HG03565 (cell line): ENCODE measurements around the gene GABRP.

Experiments
- ATAC-seq: cut with Tn5 transposase; IDR thresholded peaks from one replicate; pipeline ENCODE4 v1.9.1; 2021; ENCODE audit warnings: mild to moderate bottlenecking, moderate library complexity; ENCODE audit not compliant: unreplicated experiment

GABRP gene, protein sequence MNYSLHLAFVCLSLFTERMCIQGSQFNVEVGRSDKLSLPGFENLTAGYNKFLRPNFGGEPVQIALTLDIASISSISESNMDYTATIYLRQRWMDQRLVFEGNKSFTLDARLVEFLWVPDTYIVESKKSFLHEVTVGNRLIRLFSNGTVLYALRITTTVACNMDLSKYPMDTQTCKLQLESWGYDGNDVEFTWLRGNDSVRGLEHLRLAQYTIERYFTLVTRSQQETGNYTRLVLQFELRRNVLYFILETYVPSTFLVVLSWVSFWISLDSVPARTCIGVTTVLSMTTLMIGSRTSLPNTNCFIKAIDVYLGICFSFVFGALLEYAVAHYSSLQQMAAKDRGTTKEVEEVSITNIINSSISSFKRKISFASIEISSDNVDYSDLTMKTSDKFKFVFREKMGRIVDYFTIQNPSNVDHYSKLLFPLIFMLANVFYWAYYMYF

DNA sequence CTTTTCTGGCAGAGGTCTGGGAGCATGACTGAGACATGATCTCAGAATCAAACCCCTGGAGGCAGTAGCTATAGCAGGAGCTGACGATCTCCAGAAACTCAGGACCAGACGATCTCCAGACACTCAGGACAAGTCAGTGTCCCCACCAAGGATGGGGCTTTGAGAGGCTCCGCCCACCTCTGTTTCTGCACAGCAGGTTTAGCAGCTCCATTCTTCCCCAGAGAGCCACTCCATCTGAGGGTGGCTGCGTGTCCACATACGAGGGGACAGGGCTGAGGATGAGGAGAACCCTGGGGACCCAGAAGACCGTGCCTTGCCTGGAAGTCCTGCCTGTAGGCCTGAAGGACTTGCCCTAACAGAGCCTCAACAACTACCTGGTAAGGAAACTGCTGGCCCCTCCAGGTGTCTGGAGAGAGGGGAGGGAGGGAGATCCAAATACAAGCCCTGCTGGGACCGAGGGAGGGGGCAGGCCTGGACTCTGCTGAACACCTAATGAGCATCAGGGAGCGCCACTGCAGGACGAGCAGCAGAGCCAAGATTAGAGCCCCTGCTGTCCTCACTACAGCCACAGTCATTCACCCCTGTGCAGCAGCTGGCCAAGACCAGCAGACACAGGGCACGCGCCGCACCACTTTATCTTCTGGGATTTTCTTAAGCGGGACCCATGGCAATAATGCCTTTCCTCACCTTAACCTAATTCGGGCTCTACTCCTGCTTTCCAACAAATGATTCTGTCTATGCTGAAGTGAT is at the start of gene GABRP:
Gene GABRP, plus strand, starts transcription at position 228 of the 750 bp plus-strand sequence. CDS start 4,891 bp downstream, outside the sequence.
- ATAC-seq, result no peak

DNA sequence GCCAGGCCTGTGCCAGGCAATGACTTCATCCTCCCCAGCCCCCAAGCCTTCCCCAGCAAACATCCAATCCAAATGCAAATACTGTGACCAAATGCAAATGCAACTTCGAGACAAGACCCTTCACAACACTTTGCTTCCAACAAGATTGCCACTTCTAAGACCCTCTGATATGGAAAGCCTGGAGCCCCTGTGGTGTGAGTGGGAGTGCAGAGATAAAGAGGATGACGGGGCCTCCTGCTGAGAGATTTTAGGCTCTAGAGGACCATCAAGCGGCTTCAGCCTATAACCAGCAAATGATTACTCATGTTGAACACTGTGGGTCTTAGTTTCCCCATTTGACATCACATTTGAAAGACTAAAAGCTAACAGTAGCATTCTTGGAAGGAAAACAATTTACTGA is 46.6 kb upstream of the GABRP start:
- no peak for ATAC-seq

DNA sequence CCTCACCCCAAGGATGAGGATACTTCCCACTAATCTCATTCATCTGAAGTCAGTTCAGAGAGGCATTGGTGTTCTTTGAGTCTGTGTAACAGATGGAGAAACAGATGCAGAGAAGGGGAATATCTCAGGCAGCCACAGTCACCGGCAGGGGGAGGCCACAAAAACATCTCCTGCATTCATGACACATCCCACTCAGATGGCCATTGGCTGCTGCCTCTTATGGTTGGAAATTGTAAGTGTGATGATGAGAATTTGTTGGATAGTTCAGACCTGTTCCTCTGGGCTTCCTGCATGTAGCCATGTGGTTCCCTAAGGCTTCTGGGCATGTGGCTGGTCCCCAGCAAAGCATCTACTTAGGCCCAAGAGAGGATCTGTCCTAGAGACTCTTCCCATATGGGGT is 45.9 kb upstream of the GABRP start:
- ATAC-seq, result no peak

DNA sequence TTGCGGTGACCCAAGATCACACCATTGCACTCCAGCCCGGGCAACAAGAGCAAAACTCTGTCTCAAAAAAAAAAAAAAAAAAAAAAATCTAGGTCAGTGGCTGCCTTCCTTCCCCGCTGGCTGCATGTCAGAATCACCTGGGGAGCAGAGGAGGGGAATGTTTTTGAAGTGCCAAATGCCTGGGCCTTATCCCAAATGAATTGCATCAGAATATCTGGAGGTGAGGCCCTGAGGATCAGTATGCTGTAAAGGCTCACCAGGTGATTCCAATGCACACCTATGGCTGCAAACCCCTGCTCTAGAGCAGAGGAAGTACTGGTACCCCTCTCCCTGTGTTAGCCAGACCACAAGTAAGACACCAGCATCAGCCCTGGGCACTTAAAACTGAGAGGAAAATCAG is 44.7 kb upstream of the GABRP start:
- ATAC-seq, result no peak

DNA sequence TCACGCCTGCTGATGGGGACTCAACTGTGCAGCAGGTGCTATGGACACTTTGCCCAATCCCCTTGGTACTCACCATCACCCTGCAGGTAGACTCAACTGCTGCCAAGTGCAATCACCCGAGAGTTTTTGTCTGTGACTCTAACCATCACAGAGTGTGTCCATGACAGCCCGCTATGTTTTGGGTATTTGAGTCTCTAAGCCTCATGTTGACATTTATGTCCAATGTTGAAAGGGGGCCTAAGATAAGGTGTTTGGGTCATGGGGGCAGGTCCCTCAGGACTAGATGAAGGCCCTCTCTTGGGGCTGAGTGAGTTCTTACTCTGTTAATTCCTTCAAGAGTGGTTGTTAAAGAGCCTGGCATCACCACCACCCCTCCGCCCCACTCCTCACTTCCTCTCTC is 44.1 kb upstream of the GABRP start:
- no peak for ATAC-seq

DNA sequence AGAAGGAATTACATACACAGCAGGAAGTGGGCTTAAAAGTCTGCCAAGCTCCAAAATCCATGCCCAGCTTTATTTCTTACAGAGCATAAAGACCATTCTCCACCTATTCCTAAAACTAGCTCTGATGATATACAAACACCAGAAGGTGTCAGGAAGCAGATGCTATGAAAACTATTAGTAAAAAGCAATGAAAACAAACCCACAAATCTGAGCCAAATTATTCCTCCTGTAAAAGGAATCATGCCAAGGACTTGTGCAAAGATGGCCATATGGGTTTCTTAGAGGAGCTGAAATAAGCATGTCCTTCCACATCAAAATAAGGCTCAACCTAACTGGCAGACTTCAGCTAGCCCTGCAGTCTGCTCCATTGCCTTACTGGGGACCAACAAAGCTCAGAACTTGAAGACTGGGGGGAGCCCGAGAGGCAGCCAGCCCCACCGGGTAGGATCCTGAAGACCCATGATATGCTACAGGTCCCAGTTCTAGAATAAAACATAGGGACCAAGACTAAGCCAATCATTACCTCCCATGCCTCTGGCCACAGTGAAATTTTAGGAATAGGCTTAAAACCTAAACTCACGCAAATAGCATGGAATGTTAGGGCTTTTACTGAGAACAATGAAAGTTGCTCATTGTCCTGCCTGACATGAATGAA is 42.8 kb upstream of the GABRP start:
- no peak for ATAC-seq

DNA sequence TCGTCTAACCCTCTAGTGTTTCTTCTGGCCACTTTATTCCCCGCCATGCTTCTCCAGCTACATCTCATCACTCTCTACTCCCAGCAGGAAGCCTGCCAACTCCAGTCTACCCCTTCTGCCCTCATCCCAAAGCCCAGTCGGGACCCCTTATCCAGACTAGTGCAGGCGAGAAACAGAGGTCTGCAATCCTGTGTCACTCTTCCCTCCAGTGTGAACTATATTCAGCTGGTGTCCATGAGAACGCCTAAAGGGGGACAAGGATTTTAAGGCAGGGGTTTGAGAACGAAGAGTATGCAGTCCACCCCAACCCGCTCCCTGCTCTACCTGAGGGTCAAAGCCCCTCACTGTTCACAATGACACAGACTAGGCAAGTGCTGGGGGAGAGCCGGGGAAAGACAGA is 41.7 kb upstream of the GABRP start:
- ATAC-seq, result no peak

DNA sequence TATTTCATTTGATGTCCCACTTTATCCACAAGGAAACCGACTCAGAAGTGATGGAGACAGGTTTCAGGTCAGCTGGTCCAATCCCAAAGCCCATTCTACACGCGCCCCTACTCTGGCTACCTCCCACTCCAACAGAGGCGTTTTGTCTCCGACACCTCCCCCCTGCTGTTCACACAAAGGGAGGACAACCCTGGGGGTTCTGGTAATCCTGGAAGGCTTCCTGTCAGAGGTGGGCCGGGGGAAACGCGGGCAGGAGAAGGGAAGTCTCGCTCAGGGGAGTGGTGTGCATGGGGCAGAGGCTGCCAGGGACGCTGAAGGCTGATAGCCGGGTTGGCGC is 39.7 kb upstream of the GABRP start:
- ATAC-seq, result no peak

DNA sequence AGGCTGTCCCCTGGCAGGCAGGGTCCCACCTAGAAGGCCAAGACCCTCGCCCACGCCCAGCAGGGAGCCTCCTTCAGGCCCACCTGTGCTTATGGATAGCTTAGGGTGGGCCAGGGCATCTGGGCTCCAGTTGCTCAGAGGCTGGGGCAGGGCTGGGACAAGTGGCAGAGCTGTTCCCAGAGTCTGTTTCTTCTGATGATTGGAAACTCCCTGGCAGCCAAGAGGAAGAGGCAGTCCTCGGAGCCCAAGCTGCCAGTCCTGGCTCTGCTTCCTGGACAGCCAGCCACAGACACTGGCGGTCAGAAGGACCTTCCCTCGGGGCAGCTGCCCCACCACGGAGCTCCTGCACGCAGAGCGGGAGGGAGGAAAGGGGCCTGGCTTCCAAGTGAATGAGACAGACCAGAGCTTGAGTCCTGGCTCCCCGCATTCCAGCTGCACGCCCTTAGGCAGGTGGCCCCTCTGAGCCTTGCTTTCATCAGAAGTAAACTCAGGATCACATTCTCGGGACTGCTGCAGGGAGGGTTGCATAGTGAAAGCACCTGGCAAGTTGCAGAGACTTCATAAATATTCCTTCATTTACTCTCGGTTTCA is 37.9 kb upstream of the GABRP start:
- no peak for ATAC-seq

DNA sequence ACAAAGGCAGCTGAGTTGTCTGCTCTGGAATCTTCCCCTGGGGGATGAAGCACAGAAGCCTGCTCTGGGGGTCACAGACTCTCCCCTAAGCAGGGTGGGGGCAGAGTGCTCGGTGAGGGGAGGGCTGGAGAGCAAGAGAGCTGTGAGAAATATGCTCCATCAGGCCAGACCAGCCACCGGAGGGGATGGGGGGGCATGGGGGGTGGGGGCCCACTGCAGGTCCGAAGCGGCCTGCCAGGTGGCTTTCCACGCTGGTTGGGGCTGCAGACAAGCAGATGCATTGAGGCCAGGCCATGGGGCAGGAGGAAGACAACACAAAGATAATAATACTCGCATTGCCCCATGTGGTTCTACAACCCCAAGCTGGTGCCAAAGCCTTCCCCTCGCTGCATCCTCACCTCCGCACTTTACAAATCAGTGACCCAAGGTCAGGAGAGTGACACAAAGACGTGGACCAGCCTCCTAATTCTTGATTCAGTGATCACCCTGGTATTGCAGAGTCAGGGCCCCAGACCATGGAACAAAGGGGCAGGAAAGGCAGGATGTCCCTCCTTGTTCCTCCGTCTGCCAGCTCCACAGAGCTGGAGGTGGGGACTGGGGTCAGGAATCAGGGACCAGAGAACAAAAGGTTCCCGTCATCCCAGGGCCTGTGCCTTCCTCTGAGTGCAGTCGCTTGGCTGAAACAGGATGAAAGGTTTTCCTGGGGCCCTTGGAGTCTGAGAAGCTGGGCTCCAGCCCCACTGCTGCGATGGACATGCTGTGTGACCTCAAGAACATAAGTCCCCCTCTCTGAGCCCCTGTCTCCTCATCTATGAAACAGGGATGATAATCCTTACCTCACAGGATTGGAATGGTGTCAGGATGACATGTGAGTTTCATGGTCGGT is 37.2 kb upstream of the GABRP start:
- ATAC-seq, result no peak

DNA sequence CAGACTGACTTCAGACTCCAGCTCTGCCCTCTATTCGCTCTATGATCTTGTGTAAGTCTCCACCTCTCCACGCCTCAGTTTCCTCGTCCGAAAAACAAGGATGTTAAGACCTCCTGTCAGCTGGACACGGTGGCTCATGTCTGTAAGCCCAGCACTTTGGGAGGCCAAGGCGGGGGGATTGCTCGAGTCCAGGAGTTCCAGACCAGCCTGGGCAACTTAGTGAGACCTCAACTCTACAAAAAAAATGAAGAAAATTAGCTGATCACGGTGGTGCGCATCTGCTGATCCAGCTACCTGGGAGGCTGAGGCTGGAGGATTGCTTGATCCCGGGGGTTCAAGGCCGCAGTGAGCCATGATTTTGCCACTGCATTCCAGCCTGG is 36.6 kb upstream of the GABRP start:
- ATAC-seq, result no peak

DNA sequence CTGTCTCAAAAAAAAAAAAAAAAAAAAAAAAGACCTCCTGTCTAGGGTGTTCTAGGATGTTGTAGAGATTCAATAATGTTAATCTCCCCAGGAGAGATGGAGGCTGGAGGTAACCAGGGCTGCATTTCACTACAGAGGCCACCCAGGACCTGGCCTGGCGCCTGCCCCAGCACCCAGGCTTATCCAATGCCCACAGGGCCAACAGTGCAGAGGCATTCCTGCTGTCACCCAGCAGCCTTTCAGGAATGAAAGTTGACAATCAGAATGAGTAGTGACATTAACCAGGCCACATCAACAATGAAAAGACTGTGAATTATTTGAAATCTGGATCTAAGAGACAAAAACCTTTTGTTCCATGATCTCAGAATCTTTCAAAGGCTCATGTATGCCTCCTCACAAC is 36.2 kb upstream of the GABRP start:
- ATAC-seq, result no peak

DNA sequence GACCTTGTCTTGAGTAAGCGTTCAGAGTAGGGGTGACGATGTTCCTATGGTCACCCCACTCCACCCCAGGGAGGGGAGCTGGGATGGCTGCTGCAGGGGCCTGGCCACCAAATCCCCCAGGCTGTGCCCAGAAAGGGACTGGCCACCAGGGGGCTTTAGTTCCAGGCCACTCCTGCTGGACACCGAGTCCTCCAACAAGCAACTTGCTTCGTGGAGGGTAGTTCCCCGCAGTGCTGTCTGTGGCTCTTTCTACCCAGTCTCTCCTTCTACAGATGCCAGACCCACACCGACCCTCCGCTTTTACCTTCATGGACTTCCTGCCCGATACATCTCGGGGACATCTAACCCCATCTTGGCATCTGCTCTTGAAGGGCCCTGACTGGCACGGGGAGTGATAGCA is 35.7 kb upstream of the GABRP start:
- ATAC-seq, result no peak

DNA sequence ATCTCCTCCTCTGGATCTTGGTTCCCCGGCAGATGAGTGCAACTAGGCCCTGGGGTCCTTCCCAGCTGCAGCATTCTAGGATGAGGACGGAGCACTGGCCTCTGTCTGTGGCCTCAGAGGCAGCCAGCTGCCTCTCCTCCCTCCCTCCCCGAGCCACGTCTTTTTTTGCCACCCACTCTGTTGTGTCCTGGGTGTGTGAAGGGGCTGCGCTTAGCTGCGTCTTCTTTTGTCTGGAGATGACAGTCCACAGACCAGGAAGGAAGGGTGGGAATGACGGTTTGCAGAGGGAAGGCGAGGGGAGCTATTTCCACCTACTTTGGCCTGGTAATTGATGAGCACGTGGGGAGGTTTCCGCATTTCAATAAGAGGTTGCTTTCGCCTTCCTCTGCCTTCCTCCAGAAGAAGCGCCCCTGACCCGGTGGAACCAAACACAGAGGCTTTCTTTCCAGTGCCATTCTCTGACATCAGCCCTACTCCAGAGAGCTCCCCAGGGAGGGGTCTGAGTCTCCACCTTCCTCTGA is 34.5 kb upstream of the GABRP start:
- no peak for ATAC-seq

DNA sequence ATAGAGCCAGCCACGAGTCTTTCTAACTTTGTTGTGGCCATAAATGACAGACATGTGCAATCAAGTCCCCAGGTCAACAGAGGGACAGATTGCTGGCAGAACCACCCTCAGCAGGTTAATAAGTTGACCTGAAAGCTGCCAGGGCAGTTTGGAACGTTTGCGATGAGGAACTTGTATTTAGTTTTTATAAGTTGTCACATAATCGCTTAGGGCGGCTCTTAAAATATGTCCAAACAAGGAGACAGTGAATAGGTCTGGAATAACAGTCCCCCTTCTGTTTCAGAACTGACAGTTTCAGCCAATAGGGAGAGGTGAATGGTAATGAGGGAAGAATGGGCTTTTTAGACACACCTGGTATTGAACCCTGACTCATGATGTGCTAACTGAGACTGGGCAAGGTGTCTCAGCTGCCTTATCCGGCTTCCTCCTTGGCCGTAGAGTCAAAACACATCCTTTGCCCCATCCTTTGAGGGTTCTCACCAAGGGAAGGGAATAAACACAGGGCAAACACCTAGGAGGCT is 33.6 kb upstream of the GABRP start:
- ATAC-seq, result no peak

DNA sequence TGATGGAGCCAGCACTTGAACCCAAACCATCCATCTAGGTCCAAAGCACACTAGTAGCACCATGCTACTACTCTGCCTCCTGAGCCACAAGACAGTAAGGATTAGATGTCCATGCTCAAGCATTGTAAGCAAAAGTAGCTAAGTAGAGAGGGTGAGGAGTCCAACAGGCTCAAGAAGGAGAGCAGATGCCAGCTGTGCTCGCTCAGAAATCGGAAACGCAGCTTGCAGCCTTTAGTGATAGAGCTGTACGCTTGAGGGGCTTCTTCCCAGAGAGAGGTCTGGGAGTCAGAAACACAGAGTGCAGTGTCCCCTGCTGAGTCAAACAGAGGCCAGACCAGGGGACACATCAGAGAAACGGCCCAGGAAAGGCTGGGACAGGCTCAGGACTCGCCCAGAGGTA is 32.7 kb upstream of the GABRP start:
- ATAC-seq, result no peak

DNA sequence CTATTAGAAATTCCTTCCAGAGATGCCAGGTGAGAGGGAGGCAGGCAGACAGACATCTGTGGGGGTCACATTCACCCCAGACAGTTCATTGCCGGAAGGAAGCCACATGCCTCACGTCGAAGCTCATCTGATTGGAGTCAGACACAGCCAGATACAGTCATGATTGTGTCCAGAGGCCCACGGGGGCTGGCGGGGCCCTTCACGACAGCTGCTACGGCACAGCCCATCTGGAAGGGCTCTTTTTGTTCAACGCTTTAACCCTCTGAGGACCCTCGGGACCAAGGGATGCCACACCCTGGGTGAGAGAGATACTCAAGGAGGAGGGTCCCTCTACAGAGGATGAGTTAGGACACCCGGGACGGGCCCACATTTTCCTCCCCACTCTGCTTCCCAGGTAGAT is 31.9 kb upstream of the GABRP start:
- no peak for ATAC-seq

DNA sequence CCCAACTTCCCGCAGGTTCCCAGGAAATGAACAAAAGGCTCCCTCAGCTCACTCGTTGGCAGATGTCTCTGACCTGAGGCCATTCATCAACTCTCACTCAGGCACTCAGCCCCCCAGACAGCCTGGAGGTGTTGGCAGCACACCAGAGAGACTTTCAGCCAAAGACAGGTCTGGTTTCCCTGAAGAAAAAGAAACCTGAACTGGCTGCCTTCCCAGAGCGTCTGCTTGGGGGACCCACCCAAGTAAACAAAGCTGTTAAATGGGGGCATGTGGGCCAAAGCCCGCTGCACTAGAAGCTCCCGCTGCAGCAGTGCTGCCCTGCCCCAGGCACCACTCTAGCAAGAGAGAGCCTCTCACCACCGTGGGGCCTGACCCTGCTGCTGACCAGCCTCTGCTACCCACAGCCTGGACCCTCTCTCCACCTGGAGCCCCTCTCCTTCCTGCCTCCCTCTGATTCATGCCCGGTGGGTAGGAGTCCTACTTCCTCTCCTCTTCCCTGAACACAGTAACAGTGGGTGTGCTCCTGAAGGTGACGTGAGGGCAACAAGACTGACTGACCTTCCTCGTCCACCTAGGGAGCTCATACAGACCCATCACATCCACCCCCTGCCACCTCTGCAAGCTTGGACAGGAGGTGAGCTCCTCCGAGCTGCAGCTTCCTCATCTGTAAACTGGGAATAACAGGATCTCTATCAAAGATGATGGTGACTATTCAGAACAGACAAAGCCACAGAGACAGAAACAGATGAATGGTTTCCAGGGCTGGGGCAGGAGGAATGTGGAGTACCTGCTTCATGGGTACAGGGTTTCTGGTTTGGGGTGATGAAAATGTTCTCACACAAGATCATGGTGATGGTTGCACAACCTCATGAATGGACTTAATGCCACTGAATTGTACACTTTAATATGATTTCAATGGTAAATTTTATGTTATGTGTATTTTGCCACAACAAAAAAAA is 31.0 kb upstream of the GABRP start:
- ATAC-seq, result no peak

DNA sequence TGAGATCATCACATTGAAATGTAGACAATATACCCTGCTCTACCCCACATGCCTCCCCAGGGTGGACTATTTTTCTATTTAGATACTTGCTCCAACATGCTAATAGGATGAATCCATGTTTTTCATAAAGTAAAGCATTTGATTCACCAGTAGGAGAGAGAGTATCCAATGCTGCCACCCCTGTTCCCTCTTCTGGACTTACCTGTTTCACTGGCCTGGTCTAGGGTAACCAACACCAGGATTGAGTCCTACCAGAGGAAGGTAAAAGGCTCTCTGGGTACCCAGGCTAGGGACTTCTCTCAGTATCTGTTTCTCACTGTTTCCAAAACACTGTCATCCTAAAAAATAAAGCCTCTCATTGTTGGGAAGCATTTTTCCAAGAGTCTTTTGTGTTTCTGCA is 30.2 kb upstream of the GABRP start:
- ATAC-seq, result no peak
